ENCODE data around the gene ROR2. TPM values are rescaled to one million over a fixed set of nuclear protein-coding genes. Genes with fewer than 3 reads are reported as not detected.

Gene ROR2
- total RNA-seq, 1 experiment from 2014 or later = not detected

GRCh38 chr9:91820949-91821880, 128.8 kb downstream of the ROR2 start:
- no peaks in the 10 kb centered on the region for H3K9me3 ChIP-seq (ENCODE audit: low read length)
- no peaks in the 10 kb centered on the region for H3K36me3 ChIP-seq (ENCODE audit: low read depth, low read length)
- TF ChIP-seq, protein P1, sequence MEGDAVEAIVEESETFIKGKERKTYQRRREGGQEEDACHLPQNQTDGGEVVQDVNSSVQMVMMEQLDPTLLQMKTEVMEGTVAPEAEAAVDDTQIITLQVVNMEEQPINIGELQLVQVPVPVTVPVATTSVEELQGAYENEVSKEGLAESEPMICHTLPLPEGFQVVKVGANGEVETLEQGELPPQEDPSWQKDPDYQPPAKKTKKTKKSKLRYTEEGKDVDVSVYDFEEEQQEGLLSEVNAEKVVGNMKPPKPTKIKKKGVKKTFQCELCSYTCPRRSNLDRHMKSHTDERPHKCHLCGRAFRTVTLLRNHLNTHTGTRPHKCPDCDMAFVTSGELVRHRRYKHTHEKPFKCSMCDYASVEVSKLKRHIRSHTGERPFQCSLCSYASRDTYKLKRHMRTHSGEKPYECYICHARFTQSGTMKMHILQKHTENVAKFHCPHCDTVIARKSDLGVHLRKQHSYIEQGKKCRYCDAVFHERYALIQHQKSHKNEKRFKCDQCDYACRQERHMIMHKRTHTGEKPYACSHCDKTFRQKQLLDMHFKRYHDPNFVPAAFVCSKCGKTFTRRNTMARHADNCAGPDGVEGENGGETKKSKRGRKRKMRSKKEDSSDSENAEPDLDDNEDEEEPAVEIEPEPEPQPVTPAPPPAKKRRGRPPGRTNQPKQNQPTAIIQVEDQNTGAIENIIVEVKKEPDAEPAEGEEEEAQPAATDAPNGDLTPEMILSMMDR (conservative IDR thresholded peaks at IDR 0.05; ENCODE audit: low read depth, low read length) = no peak
- TF ChIP-seq EZH2 (IDR thresholded peaks at IDR 0.05; ENCODE audit: low read length, unreplicated experiment) (no peak), EZH2phosphoT487 (IDR thresholded peaks at IDR 0.05; ENCODE audit: borderline replicate concordance, low read length) (no peak)
- no peak overlapping the region for H3K27ac ChIP-seq (ENCODE audit: low read length)
- no peak overlapping the region for H2AFZ ChIP-seq (ENCODE audit: low read length)
- no TSS peak for BruUV-seq (replicated peaks)
- ChIA-PET CTCF (no interaction called here), POLR2A (ENCODE audit: unreplicated experiment) (no interaction called here)
- H3K9me2 ChIP-seq (replicated peaks; ENCODE audit: low read length) = no peaks in the 10 kb centered on the region
- H3K4me1 ChIP-seq (ENCODE audit: insufficient read depth, low read length) = peaks cover 31% of the 10 kb centered on the region
- H3K9ac ChIP-seq (ENCODE audit: low read length) = no peak overlapping the region
- 0 out of 2 replicates have a peak overlapping the region, but pooled peaks have one; percentile 22 for H3K4me2 ChIP-seq (ENCODE audit: low read length)
- H3F3A ChIP-seq (ENCODE audit: low read length, unreplicated experiment) = no peaks in the 10 kb centered on the region
- no peaks in the 10 kb centered on the region for H3K79me2 ChIP-seq (ENCODE audit: low read length)
- ATAC-seq (no peak), DNase-seq (peak; percentile 45)
- H3K27me3 ChIP-seq (ENCODE audit: low read length) = no peaks in the 10 kb centered on the region
- H3K4me3 ChIP-seq (ENCODE audit: low read length) = no peak overlapping the region
- no peaks in the 10 kb centered on the region for H4K20me1 ChIP-seq (ENCODE audit: low read length)
- intact Hi-C loops (cut with micrococcal nuclease) = no loop called here

DNA sequence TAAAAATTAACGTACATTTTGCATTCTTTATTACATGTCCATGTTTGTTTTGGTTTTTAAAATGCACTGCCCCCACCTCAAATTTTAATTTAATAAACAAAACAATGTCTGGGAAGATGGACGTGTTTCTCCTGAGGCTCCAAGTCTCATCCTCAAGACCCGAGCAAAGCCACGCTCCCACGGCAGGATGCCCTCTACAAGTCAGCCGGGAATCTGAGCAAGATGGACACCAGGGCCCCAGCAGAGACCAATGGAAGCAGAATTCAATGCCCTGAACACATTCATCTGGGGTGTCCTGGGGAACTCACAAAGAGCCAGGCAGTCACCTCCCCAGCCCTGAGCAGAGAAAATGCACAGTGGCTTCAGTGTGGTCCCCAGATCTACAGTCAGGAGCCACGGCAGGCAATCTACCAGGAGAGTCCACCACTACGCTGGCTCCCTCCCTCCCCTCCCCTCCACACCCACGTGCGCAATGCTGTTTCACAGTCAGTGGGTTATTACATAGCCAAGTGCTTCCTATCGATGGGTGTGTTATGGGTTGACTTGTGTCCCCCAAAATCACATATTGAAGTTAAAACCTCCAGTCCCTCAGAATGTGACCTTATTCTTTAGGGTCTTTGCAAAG, 129.8 kb downstream of the ROR2 start:
- intact Hi-C loops (cut with micrococcal nuclease) = no loop called here
- BruUV-seq (replicated peaks) = no TSS peak
- Histone ChIP-seq H3K4me3 (ENCODE audit: low read length) (no peak overlapping the region), H3K9me2 (replicated peaks; ENCODE audit: low read length) (no peaks in the 10 kb centered on the region), H3K9ac (ENCODE audit: low read length) (no peak overlapping the region), H3K36me3 (ENCODE audit: low read depth, low read length) (no peaks in the 10 kb centered on the region), H3F3A (ENCODE audit: low read length, unreplicated experiment) (no peaks in the 10 kb centered on the region), H3K4me2 (ENCODE audit: low read length) (no peak overlapping the region), H3K4me1 (ENCODE audit: insufficient read depth, low read length) (peaks cover 21% of the 10 kb centered on the region), H4K20me1 (ENCODE audit: low read length) (no peaks in the 10 kb centered on the region), H3K27ac (ENCODE audit: low read length) (no peak overlapping the region), H3K27me3 (ENCODE audit: low read length) (no peaks in the 10 kb centered on the region), H3K9me3 (ENCODE audit: low read length) (no peaks in the 10 kb centered on the region), H2AFZ (ENCODE audit: low read length) (no peak overlapping the region), H3K79me2 (ENCODE audit: low read length) (no peaks in the 10 kb centered on the region)
- no peak for ATAC-seq
- DNase-seq = no peak
- TF ChIP-seq EZH2 (IDR thresholded peaks at IDR 0.05; ENCODE audit: low read length, unreplicated experiment) = no peak
- no peak for TF ChIP-seq EZH2phosphoT487 (IDR thresholded peaks at IDR 0.05; ENCODE audit: borderline replicate concordance, low read length)
- POLR2A ChIA-PET (ENCODE audit: unreplicated experiment) = no interaction called here
- CTCF ChIA-PET = no interaction called here

DNA sequence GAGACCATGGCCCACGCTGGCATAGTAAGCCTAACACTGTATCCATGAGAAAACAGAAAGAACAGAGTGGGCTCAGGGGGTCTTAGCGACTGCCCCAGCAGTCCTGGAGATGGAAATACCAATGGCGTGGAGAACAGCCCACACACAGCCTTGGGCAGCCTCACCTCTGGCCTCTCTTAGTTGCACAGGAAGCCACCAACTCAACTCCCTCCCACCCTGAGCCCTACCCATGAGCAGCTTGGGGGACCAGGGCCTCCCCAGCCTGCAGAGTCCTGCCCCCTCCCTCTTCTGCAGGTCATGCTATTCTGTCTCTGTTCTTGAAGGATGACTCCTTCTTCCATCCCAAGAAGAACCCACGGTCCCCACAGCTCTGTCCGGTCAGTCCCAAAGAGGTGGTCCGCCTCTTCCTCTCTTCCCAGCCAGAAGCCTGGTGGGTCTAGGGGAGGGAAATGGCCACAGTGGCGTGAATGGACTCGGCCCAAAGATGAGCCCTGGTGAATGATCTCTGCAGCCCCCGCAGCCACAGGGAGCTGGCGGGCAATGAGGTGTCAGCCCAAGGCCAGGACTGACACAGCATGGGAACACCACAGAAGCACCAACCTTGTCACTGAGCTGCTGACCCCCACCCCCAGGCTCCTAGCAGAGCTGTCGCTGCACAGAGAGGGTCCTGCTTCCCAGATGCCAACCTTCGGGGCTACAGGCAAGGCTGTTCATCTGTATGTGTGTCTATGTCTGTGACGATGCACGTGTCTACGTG, 131.2 kb downstream of the ROR2 start:
- intact Hi-C loops (cut with micrococcal nuclease) = no loop called here
- Histone ChIP-seq H3K9me3 (ENCODE audit: low read length) (no peaks in the 10 kb centered on the region), H3K27ac (ENCODE audit: low read length) (no peak overlapping the region), H3K9me2 (replicated peaks; ENCODE audit: low read length) (no peaks in the 10 kb centered on the region), H3K4me2 (ENCODE audit: low read length) (no peak overlapping the region), H2AFZ (ENCODE audit: low read length) (no peak overlapping the region), H3K4me3 (ENCODE audit: low read length) (no peak overlapping the region), H3K4me1 (ENCODE audit: insufficient read depth, low read length) (0 out of 2 replicates have a peak, but pooled peaks cover 9% of the 10 kb centered on the region), H3K36me3 (ENCODE audit: low read depth, low read length) (no peaks in the 10 kb centered on the region), H3F3A (ENCODE audit: low read length, unreplicated experiment) (no peaks in the 10 kb centered on the region), H3K9ac (ENCODE audit: low read length) (no peak overlapping the region), H3K27me3 (ENCODE audit: low read length) (no peaks in the 10 kb centered on the region), H4K20me1 (ENCODE audit: low read length) (no peaks in the 10 kb centered on the region), H3K79me2 (ENCODE audit: low read length) (no peaks in the 10 kb centered on the region)
- ChIA-PET CTCF (no interaction called here), POLR2A (ENCODE audit: unreplicated experiment) (no interaction called here)
- no TSS peak for BruUV-seq (replicated peaks)
- TF ChIP-seq EZH2 (IDR thresholded peaks at IDR 0.05; ENCODE audit: low read length, unreplicated experiment) (no peak), EZH2phosphoT487 (IDR thresholded peaks at IDR 0.05; ENCODE audit: borderline replicate concordance, low read length) (no peak)
- TF ChIP-seq, protein P1 (conservative IDR thresholded peaks at IDR 0.05; ENCODE audit: low read depth, low read length) = no peak
- DNase-seq (no peak), ATAC-seq (no peak)

All from PC-3 (cell line).